ENCODE results near the gene ZDHHC14.
"Not testable (repeated sequence)": the region's sequence is repeated elsewhere in the genome, so short reads cannot be mapped to it uniquely, and the experiment has no call there.

ZDHHC14 gene

GRCh38 chr6:157676241-157676640, 295.3 kb downstream of the ZDHHC14 start:
- DNase-seq (ENCODE audit: low read depth, low spot score), result no peak
- no peak overlapping the region for H3K4me3 ChIP-seq (ENCODE audit: low read length)

- no peak overlapping the region for H3K4me3 ChIP-seq (ENCODE audit: low read length)
- no peak for DNase-seq (ENCODE audit: low read depth, low spot score)
Observed at GRCh38 chr6:157677235-157677634, 296.2 kb downstream of the ZDHHC14 start.

- peak; percentile 32 for DNase-seq (ENCODE audit: low read depth, low spot score)
- no peak overlapping the region for H3K4me3 ChIP-seq (ENCODE audit: low read length)
Observed at GRCh38 chr6:157679605-157680580, 298.9 kb downstream of the ZDHHC14 start.

GRCh38 chr6:157681041-157681650, 300.2 kb downstream of the ZDHHC14 start:
- H3K4me3 ChIP-seq (ENCODE audit: low read length), result no peak overlapping the region
- DNase-seq (ENCODE audit: low read depth, low spot score), result no peak

GRCh38 chr6:157682856-157683481, 302.0 kb downstream of the ZDHHC14 start:
- no peak for DNase-seq (ENCODE audit: low read depth, low spot score)
- no peak overlapping the region for H3K4me3 ChIP-seq (ENCODE audit: low read length)

GRCh38 chr6:157683707-157684106, 302.7 kb downstream of the ZDHHC14 start:
- DNase-seq (ENCODE audit: low read depth, low spot score), result no peak
- H3K4me3 ChIP-seq (ENCODE audit: low read length), result no peak overlapping the region

- DNase-seq (ENCODE audit: low read depth, low spot score), result no peak
- H3K4me3 ChIP-seq (ENCODE audit: low read length), result no peak overlapping the region
Observed at GRCh38 chr6:157684620-157685299, 303.8 kb downstream of the ZDHHC14 start.

- no peak for DNase-seq (ENCODE audit: low read depth, low spot score)
- no peak overlapping the region for H3K4me3 ChIP-seq (ENCODE audit: low read length)
Observed at GRCh38 chr6:157685596-157686280, 304.7 kb downstream of the ZDHHC14 start.

- DNase-seq (ENCODE audit: low read depth, low spot score), result no peak
- H3K4me3 ChIP-seq (ENCODE audit: low read length), result no peak overlapping the region
Observed at GRCh38 chr6:157688275-157688959, 307.4 kb downstream of the ZDHHC14 start.

- no peak for DNase-seq (ENCODE audit: low read depth, low spot score)
- no peak overlapping the region for H3K4me3 ChIP-seq (ENCODE audit: low read length)
Observed at GRCh38 chr6:157688960-157689599, 308.1 kb downstream of the ZDHHC14 start.

GRCh38 chr6:157689875-157690274, 308.9 kb downstream of the ZDHHC14 start:
- no peak overlapping the region for H3K4me3 ChIP-seq (ENCODE audit: low read length)
- DNase-seq (ENCODE audit: low read depth, low spot score), result no peak

- H3K4me3 ChIP-seq (ENCODE audit: low read length), result no peak overlapping the region
- no peak for DNase-seq (ENCODE audit: low read depth, low spot score)
Observed at GRCh38 chr6:157690441-157691210, 309.6 kb downstream of the ZDHHC14 start.

GRCh38 chr6:157691621-157692020, 310.6 kb downstream of the ZDHHC14 start:
- H3K4me3 ChIP-seq (ENCODE audit: low read length); DNase-seq (ENCODE audit: low read depth, low spot score): not testable (repeated sequence)

GRCh38 chr6:157693867-157694266, 312.9 kb downstream of the ZDHHC14 start:
- H3K4me3 ChIP-seq (ENCODE audit: low read length), result no peak overlapping the region
- DNase-seq (ENCODE audit: low read depth, low spot score), result no peak

GRCh38 chr6:157695301-157696040, 314.5 kb downstream of the ZDHHC14 start:
- H3K4me3 ChIP-seq (ENCODE audit: low read length), result no peak overlapping the region
- DNase-seq (ENCODE audit: low read depth, low spot score), result no peak

- no peak for DNase-seq (ENCODE audit: low read depth, low spot score)
- H3K4me3 ChIP-seq (ENCODE audit: low read length), result no peak overlapping the region
Observed at GRCh38 chr6:157699777-157700636, 319.0 kb downstream of the ZDHHC14 start.

All from Jurkat, Clone E6-1 (cell line).